H1 (cell line): Measurements from ENCODE around the gene TMEM161A. TPM values are rescaled to one million over a fixed set of nuclear protein-coding genes. Genes with fewer than 3 reads are reported as not detected.

ENCODE experiments used
- GTF2F1 ChIP-seq: IDR thresholded peaks from 2 replicates; pipeline ENCODE4 v1.6.1; 2012; ENCODE audit warnings: low read depth, low read length, improper control_type of control experiment, borderline replicate concordance
- polyA plus RNA-seq, 7 experiments: library from polyadenylated mRNA; depleted of rRNA in 3 of 7; stranded (reverse) in 5 of 7; unstranded in 2 of 7; fragments of >200 nt in 5 of 7; fragments of 200-250 nt in 2 of 7; gene quantifications; 1 replicate in 5 of 7; 2 replicates in 1 of 7; 4 replicates in 1 of 7; pipeline versions ENCODE4 v1.2.1 to v1.2.3, GENCODE V29; 2011 to 2013; ENCODE audit warnings: missing spikeins in 2 of 7, mixed read lengths in 2 of 7
- total RNA-seq: library from RNA; stranded (reverse); fragmentation: NEBNext Ultra II Directional; extraction: Animal tissue kit (Norgen Biotek cat#: 25700); gene quantifications from 2 replicates; pipeline ENCODE4 v1.2.1, GENCODE V29; 2021

The TMEM161A gene
- total and polyA plus RNA-seq, 2 of the 8 experiments (the other 6 are each of a cell fraction or from before 2014, with no cell fraction given) = 47.8 to 103 TPM

- TF ChIP-seq GTF2F1 = no peak
Observed at GRCh38 chr19:19138109-19138981, at the start of gene TMEM161A (continued).
